Measurements from ENCODE around the gene ZSWIM5. TPM values are rescaled to one million over a fixed set of nuclear protein-coding genes. Genes with fewer than 3 reads are reported as not detected.

The ZSWIM5 gene
- total RNA-seq, 1 experiment from 2014 or later = 2.2 TPM

DNA sequence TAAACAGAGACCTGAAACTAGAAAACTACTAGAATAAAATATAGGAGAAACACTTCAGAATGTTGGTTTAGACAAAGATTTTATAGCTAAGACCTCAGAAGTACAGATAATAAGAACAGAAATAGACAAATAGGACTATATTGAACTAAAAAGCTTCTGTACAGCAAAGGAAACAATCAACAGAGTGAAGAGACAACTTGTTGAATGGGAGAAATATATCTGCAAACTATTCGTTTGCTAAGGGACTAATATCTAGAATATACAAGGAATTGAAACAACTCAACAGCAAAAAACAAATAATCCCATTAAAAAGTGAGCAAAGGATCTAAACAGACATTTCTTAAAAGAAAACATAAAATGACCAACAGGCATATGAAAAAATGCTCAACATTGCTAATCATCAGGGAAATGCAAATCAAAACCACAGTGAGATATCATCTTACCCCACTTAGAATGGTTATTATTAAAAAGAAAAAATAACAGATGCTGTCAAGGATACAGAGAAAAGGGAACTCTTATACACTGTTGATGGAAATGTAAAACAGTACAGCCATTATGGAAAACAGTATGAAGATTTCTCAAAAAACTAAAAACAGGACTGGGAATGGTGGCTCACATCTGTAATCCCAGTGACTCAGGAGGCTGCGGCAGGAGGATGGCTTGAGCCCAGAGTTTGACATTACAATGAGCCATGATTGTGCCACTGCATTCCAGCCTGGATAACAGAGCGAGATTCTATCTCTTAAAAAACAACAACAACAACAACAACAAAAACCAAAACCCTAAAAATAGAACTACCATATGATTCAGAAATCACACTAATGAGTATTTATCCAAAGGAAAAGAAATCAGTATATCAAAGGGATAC, 37.3 kb upstream of the ZSWIM5 start (continued):
- no peak for TF ChIP-seq ELF4 (CRISPR knock-in tag; IDR thresholded peaks at IDR 0.05; ENCODE audit: low read depth)
- no peak for TF ChIP-seq MXD4 (CRISPR knock-in tag; IDR thresholded peaks at IDR 0.05; ENCODE audit: borderline replicate concordance)
- TF ChIP-seq NR3C1 (CRISPR knock-in tag; conservative IDR thresholded peaks at IDR 0.05; ENCODE audit: low read depth) = no peak
- TF ChIP-seq SOX15 (CRISPR knock-in tag; IDR thresholded peaks at IDR 0.05) = no peak
- no peak for TF ChIP-seq ZNF671 (CRISPR knock-in tag; IDR thresholded peaks at IDR 0.05)
- TF ChIP-seq, protein P1, sequence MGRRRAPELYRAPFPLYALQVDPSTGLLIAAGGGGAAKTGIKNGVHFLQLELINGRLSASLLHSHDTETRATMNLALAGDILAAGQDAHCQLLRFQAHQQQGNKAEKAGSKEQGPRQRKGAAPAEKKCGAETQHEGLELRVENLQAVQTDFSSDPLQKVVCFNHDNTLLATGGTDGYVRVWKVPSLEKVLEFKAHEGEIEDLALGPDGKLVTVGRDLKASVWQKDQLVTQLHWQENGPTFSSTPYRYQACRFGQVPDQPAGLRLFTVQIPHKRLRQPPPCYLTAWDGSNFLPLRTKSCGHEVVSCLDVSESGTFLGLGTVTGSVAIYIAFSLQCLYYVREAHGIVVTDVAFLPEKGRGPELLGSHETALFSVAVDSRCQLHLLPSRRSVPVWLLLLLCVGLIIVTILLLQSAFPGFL (CRISPR knock-in tag; IDR thresholded peaks at IDR 0.05; ENCODE audit: borderline replicate concordance) = no peak

DNA sequence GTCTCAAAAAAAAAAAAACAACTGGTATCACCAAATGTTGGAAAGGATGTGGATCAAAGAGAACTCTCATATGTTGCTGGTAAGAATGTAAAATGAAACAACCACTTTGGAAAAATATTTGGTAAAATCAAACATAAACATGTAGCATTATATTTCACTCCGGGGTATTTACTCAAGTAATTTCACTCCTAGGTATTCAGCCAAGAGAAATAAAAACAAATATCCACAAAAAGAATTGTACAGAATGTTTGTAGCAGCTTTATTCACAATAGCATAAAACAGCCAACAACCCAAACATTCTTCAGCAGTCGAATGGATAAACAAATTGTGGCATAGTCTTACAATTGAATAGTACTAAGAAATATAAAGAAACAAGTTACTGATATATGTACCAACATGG, 32.4 kb upstream of the ZSWIM5 start:
- Mint-ChIP-seq H3K4me3 (no peak overlapping the region), H3K9me3 (peaks cover 81% of the 10 kb centered on the region), H3K27ac (no peak overlapping the region), H3K36me3 (peaks cover 48% of the 10 kb centered on the region), H3K4me1 (no peaks in the 10 kb centered on the region), H3K27me3 (ENCODE audit: low read depth) (peaks cover 6% of the 10 kb centered on the region; the same call in 1 of the 2 replicates)
- ATAC-seq = no peak
- TF ChIP-seq ESRRA (CRISPR knock-in tag; IDR thresholded peaks at IDR 0.05; ENCODE audit: borderline replicate concordance) (no peak), ZBTB21 (CRISPR knock-in tag; IDR thresholded peaks at IDR 0.05; ENCODE audit: borderline replicate concordance) (no peak), ZNF423 (CRISPR knock-in tag; IDR thresholded peaks at IDR 0.05) (no peak), NR1H2 (CRISPR knock-in tag; IDR thresholded peaks at IDR 0.05) (no peak)
- TF ChIP-seq, protein P2, sequence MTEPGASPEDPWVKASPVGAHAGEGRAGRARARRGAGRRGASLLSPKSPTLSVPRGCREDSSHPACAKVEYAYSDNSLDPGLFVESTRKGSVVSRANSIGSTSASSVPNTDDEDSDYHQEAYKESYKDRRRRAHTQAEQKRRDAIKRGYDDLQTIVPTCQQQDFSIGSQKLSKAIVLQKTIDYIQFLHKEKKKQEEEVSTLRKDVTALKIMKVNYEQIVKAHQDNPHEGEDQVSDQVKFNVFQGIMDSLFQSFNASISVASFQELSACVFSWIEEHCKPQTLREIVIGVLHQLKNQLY (CRISPR knock-in tag; IDR thresholded peaks at IDR 0.05) = no peak
- TF ChIP-seq, protein P3, sequence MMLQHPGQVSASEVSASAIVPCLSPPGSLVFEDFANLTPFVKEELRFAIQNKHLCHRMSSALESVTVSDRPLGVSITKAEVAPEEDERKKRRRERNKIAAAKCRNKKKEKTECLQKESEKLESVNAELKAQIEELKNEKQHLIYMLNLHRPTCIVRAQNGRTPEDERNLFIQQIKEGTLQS (CRISPR knock-in tag; conservative IDR thresholded peaks at IDR 0.05) = no peak
- TF ChIP-seq, protein P4, sequence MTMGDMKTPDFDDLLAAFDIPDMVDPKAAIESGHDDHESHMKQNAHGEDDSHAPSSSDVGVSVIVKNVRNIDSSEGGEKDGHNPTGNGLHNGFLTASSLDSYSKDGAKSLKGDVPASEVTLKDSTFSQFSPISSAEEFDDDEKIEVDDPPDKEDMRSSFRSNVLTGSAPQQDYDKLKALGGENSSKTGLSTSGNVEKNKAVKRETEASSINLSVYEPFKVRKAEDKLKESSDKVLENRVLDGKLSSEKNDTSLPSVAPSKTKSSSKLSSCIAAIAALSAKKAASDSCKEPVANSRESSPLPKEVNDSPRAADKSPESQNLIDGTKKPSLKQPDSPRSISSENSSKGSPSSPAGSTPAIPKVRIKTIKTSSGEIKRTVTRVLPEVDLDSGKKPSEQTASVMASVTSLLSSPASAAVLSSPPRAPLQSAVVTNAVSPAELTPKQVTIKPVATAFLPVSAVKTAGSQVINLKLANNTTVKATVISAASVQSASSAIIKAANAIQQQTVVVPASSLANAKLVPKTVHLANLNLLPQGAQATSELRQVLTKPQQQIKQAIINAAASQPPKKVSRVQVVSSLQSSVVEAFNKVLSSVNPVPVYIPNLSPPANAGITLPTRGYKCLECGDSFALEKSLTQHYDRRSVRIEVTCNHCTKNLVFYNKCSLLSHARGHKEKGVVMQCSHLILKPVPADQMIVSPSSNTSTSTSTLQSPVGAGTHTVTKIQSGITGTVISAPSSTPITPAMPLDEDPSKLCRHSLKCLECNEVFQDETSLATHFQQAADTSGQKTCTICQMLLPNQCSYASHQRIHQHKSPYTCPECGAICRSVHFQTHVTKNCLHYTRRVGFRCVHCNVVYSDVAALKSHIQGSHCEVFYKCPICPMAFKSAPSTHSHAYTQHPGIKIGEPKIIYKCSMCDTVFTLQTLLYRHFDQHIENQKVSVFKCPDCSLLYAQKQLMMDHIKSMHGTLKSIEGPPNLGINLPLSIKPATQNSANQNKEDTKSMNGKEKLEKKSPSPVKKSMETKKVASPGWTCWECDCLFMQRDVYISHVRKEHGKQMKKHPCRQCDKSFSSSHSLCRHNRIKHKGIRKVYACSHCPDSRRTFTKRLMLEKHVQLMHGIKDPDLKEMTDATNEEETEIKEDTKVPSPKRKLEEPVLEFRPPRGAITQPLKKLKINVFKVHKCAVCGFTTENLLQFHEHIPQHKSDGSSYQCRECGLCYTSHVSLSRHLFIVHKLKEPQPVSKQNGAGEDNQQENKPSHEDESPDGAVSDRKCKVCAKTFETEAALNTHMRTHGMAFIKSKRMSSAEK (CRISPR knock-in tag; IDR thresholded peaks at IDR 0.05; ENCODE audit: borderline replicate concordance) = no peak
- TF ChIP-seq, protein P5, sequence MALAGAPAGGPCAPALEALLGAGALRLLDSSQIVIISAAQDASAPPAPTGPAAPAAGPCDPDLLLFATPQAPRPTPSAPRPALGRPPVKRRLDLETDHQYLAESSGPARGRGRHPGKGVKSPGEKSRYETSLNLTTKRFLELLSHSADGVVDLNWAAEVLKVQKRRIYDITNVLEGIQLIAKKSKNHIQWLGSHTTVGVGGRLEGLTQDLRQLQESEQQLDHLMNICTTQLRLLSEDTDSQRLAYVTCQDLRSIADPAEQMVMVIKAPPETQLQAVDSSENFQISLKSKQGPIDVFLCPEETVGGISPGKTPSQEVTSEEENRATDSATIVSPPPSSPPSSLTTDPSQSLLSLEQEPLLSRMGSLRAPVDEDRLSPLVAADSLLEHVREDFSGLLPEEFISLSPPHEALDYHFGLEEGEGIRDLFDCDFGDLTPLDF (CRISPR knock-in tag; IDR thresholded peaks at IDR 0.05) = no peak
- TF ChIP-seq, protein P6, sequence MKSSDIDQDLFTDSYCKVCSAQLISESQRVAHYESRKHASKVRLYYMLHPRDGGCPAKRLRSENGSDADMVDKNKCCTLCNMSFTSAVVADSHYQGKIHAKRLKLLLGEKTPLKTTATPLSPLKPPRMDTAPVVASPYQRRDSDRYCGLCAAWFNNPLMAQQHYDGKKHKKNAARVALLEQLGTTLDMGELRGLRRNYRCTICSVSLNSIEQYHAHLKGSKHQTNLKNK (CRISPR knock-in tag; IDR thresholded peaks at IDR 0.05) = no peak
- TF ChIP-seq, protein P7, sequence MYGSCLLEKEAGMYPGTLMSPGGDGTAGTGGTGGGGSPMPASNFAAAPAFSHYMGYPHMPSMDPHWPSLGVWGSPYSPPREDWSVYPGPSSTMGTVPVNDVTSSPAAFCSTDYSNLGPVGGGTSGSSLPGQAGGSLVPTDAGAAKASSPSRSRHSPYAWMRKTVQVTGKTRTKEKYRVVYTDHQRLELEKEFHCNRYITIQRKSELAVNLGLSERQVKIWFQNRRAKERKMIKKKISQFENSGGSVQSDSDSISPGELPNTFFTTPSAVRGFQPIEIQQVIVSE (CRISPR knock-in tag; IDR thresholded peaks at IDR 0.05; ENCODE audit: borderline replicate concordance) = no peak
- TF ChIP-seq, protein P8, sequence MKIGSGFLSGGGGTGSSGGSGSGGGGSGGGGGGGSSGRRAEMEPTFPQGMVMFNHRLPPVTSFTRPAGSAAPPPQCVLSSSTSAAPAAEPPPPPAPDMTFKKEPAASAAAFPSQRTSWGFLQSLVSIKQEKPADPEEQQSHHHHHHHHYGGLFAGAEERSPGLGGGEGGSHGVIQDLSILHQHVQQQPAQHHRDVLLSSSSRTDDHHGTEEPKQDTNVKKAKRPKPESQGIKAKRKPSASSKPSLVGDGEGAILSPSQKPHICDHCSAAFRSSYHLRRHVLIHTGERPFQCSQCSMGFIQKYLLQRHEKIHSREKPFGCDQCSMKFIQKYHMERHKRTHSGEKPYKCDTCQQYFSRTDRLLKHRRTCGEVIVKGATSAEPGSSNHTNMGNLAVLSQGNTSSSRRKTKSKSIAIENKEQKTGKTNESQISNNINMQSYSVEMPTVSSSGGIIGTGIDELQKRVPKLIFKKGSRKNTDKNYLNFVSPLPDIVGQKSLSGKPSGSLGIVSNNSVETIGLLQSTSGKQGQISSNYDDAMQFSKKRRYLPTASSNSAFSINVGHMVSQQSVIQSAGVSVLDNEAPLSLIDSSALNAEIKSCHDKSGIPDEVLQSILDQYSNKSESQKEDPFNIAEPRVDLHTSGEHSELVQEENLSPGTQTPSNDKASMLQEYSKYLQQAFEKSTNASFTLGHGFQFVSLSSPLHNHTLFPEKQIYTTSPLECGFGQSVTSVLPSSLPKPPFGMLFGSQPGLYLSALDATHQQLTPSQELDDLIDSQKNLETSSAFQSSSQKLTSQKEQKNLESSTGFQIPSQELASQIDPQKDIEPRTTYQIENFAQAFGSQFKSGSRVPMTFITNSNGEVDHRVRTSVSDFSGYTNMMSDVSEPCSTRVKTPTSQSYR (CRISPR knock-in tag; IDR thresholded peaks at IDR 0.05) = no peak
- POLR2A ChIA-PET = no interaction called here
- DNase-seq (ENCODE audit: low spot score) = no peak
- CTCF ChIA-PET = no interaction called here

Data from WTC11 (cell line).